HG03460 (cell line): ENCODE results near the gene F11.
"Not testable (repeated sequence)": the region's sequence is repeated elsewhere in the genome, so short reads cannot be mapped to it uniquely, and the experiment has no call there.

Experiments used
- ATAC-seq: cut with Tn5 transposase; IDR thresholded peaks from one replicate; pipeline ENCODE4 v1.9.1; 2021; ENCODE audit not compliant: unreplicated experiment

Gene F11

DNA sequence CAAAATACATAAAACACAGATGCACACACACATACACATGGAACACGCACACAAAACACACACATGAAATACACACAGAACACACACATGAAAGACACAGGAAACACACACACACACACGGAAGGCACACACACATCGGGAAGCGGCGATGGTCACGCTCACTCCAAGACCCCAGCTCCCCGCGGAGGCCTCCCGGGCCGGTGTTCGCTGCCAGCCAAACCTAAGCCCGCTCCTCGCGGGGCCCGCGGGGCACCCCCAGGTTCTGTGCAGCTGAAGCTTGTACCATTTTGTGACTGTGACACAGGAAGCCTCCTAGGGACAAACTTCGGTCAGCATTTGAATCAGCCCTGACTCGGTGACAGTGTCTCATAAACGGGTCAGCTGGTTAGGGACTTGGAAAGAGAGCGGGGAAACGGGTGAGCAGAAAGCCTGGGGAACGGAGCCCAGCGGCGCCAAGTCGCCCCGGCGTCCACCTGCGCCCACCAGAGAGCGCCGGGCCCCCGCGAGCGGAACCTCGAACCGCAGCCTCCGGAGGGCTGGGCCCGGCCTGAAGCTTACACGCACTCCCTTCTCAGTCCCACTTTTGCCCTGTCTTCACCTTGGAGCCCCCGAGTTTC is 32.1 kb downstream of the F11 start:
- no peak for ATAC-seq

DNA sequence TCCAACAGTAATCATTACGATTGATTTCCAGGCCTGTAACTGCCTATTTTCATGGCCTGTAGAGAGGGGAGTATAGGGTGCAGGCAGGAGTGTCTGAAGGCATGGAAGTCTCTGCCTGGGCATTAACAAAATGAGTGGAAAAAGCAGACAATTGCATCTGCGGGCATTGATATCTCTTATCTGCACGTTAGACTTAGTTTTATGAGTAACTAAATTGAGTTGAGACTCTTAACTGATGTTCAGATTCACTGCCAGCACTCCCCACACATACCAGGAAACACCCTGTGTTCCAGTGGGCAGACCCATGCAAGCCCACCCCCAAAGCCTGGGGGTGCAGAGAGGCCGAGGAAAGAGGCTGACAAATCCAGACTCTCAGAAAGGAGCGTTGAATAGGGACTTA is 33.3 kb downstream of the F11 start:
- ATAC-seq: no peak

DNA sequence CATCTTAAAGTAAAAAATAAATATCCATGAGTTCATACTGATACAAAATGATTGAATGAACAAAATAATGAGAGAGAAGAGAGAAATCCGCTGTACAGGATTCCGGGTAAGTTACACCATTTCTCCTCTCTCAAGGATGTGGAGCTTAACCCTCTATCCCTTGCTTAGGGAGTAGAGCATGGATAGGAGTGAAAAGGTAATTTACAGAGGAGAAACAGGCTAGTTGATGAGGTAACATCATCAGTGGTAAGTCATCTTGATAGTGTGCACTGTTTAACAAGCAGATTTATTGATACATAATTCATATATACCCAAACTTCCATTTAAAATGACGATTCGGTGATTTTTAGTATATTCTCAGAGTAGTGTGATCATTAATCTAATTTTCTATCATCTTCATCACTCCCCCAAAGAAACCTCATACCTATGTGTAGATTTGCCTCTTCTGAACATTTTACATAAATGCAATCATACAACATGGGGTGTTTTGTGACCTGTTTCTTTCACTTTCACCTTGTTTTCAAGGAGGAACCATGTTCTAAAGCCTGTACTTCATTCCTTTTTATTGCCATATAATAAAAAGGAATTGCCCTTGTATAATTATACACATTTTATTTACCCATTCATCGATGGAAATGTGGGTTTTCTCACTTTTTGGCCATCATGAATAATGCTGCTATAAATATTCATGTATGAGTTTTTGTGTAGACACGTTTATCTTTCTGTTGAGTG is 34.8 kb downstream of the F11 start:
- no peak for ATAC-seq

DNA sequence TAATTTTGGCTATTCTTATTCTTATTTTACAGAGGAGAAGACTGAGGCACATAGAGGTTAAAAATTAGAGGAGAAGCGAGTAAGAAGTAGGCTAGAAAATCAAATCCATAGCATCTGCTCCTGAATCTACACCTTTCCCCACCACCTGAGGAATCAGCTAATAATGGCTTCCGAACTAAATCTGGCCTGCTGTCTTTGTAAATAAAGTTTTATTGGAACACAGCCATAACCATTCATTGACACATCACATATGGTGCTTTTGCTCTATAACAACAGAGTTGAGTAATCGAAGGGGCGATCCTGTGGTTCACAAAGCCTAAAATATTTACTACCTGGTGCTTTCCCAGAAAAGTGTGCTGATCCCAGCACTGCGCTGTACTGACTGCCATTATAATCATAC is 38.2 kb downstream of the F11 start:
- ATAC-seq: no peak

DNA sequence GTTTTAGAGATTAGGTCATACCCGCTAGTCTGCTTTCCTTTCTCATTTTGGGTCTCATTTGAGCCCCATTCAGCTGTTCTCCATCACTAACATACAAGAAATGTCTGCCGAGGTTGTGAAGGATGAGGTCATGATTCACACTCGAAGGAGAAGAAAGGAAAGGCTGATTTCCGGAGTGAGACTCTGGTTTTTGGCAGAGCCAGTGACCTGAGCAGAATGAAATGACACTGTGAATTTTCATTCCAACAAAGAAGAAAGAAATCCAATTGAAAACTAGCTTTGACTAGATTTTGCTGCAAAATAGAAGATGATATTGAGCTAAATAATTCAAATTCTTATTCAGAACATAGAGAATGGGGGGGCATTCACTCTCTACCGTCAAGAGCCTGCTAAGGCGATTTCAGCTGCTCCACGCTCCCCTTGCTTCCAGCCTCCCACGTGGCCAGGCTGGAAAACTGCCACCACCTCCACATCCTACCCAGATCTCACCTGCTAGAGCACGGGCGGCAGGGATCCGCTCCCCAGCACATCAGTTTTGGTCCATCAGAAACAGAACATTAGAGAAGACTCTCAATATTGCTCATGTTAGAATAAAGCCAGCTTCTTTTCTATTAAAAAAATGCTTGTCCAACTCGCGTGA is 39.0 kb downstream of the F11 start:
- ATAC-seq: no peak

DNA sequence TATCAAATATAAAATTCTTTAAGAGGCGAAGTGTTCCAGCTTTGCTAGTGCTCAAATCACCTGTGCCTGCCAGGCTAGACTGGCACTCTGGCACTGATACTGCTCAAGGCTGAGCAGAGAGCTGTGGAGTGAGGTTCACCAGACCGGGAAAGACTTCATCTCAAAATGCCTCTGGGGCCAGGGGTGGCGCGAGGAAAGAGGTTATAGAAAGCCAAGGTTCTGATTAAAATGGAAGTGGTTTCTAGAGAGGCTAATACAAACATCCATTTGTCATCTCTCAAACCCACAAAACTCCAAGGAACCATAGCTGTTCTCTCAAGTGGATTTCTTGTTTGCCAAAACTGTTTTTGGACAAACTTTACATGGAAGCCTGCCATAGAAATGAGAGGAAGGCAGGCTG is 41.5 kb downstream of the F11 start:
- ATAC-seq: no peak

DNA sequence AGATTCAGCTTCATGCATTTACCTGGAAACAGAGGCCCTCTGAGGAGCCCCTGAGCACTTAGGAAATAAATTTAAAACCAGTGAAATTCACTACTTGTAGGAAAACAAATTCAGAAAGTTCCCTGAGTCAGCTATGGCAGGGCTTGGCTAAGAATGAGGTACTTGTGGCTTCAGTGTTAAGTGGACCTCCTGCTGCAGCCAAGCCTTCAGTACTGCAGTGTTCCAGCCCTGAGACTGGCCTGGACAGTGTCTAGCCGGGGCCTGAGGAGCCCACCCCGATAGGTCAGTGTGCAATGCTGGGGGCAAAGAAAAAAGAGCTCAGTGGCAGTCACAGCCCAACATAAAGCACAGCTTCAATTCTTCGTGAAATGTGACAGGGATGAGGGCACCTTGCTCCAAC is 41.9 kb downstream of the F11 start:
- no peak for ATAC-seq

DNA sequence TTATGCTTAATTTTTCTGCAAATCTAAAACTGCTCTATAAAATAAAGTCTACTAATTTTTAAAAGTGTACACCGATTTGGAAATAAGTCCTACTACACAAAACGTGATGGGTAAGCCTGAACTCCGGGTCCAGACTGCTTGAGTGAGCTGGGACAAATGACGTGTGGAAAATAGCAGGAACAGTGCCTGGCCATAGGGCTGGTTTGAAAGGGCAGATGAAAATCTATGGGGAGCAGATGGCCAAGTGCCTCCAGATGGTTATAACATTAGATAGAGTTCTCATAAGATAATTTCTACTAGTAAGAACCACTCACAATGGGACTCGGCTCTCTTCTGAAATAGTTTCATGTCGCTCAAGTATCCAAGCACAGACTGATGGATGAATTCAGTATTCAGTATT is 52.5 kb downstream of the F11 start:
- no peak for ATAC-seq

DNA sequence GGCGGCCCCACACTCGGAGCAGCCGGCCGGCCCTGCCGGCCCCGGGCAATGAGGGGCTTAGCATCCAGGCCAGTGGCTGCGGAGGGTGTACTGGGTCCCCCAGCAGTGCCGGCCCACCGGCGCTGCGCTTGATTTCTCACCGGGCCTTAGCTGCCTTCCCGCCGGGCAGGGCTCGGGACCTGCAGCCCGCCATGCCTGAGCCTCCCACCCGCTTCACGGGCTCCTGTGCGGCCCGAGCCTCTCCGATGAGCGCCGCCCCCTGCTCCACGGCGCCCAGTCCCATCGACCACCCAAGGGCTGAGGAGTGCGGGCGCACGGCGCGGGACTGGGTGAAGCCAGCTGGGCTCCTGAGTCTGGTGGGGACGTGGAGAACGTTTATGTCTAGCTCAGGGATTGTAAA is 58.7 kb downstream of the F11 start:
- ATAC-seq: not testable (repeated sequence)

DNA sequence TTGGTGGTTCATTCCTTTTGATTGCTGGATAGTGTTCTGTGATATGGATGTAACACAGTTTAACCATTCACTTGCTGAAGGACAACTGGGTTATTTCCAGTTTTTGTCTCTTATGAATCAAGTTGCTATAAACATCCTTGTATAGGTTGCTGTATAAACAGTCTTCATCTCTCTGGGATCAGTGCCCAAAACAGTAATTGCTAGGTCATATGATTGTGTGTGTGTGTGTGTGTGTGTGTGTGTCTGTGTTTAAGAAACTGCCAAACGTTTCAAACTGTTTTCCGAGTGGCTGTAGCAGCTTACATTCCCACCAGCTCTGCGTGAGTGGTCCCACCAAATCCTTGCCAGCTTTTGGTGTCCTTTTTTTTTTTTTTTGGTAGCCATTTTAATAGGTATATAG is 60.4 kb downstream of the F11 start:
- ATAC-seq: no peak

DNA sequence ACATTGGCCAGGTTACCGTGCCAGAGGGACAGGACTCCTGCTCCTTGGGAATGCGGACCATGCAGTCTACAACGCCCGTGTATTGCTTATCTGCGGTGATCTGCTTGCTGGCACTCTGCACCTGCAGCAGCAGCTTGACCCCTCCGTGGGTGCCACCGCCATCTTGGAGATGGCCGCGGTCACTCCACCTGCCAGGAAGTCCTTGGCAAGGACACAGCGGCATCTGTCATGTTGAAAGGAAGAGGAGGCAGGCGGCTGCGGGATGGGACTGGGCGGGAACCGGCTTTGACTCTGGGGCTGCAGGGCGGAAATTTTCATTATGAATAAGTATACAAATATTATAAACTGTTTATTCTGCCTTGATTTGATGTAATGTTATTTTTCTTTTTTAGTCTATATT is 63.4 kb downstream of the F11 start:
- no peak for ATAC-seq

DNA sequence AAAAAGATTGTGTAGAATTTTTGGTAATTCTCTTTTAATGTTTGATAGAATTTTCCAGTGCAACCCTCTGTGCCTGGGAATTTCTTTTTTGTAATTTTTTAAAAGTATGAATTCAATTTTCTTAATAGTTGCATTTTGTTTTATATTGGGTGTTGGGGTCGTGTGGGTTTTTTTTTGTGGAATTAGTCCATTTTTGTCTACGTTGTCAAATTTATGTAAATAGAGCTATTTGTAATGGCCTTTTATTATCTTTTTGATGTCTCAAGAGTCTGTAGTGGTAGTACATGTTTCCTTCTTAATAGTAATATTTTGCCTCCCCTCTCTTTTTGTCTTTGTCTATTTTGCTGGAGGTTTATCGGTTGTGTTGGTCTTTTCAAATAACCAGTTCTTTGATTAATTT is 64.4 kb downstream of the F11 start:
- no peak for ATAC-seq

DNA sequence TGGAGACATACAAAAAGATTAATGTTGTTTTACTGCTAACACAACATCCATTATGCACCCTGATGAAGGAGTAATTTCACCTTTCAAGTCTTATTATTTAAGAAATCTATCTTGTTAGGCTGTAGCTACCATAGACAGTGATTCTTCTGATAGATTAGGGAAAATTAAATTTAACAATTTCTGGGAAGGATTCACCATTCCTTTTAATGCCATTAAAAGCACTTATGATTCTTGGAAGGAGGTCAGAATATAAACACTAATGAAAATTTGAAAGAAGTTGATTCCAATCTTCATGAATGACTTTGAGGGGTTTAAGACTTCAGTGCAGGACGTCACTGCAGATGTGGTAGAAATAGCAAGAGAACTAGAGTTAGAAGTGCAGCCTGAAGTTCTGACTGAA is 69.8 kb downstream of the F11 start:
- no peak for ATAC-seq
